H9 (cell line): ENCODE data around the gene MT4. TPM values are rescaled to one million over a fixed set of nuclear protein-coding genes. Genes with fewer than 3 reads are reported as not detected.

Experiments
- DNase-seq: peaks from one replicate; pipeline ENCODE4 v3.0.0-alpha.2; 2017
- H2AFZ ChIP-seq: one replicate; pipeline ENCODE4 v1.6.1; 2013; ENCODE audit warnings: mild to moderate bottlenecking, low read length, control low read depth, moderate library complexity
- H2AK5ac ChIP-seq: 2 replicates; pipeline ENCODE4 v1.6.1; 2013; ENCODE audit warnings: low read length, control low read depth, mixed read lengths; ENCODE audit not compliant: insufficient read length
- H2BK120ac ChIP-seq: one replicate; pipeline ENCODE4 v1.6.1; 2013; ENCODE audit warnings: low read depth, mild to moderate bottlenecking, low read length, control low read depth, inconsistent platforms; ENCODE audit not compliant: poor library complexity, severe bottlenecking
- H2BK12ac ChIP-seq: 2 replicates; pipeline ENCODE4 v1.6.1; 2013; ENCODE audit warnings: low read length, control low read depth, mixed read lengths, low read depth; ENCODE audit not compliant: insufficient read length
- H2BK15ac ChIP-seq: 2 replicates; pipeline ENCODE4 v1.6.1; 2013; ENCODE audit warnings: low read depth, low read length, control low read depth
- H2BK20ac ChIP-seq: one replicate; pipeline ENCODE4 v1.6.1; 2013; ENCODE audit warnings: low read depth, mild to moderate bottlenecking, low read length, control low read depth, inconsistent platforms; ENCODE audit not compliant: poor library complexity, severe bottlenecking
- H2BK5ac ChIP-seq: 2 replicates; pipeline ENCODE4 v1.6.1; 2013; ENCODE audit warnings: low read length, control low read depth, mixed read lengths; ENCODE audit not compliant: insufficient read length
- H3K14ac ChIP-seq: 2 replicates; pipeline ENCODE4 v1.6.1; 2013; ENCODE audit warnings: low read length, control low read depth; ENCODE audit not compliant: insufficient read depth
- H3K18ac ChIP-seq: 2 replicates; pipeline ENCODE4 v1.6.1; 2013; ENCODE audit warnings: low read depth, mild to moderate bottlenecking, mixed read lengths, low read length, control low read depth; ENCODE audit not compliant: insufficient read length
- H3K23ac ChIP-seq: 2 replicates; pipeline ENCODE4 v1.6.1; 2013; ENCODE audit warnings: low read length, control low read depth, mixed read lengths, low read depth; ENCODE audit not compliant: insufficient read length
- H3K23me2 ChIP-seq: 2 replicates; pipeline ENCODE4 v1.6.1; 2013; ENCODE audit warnings: low read depth, mild to moderate bottlenecking, mixed read lengths, low read length, control low read depth; ENCODE audit not compliant: insufficient read length, poor library complexity, severe bottlenecking
- H3K27ac ChIP-seq: 2 replicates; pipeline ENCODE4 v1.5.1; 2013; ENCODE audit warnings: low read length, control low read depth, mixed read lengths, low read depth; ENCODE audit not compliant: insufficient read length
- H3K27me3 ChIP-seq: 2 replicates; pipeline ENCODE4 v1.6.1; 2013; ENCODE audit warnings: low read length, control low read depth, inconsistent platforms; ENCODE audit not compliant: insufficient read depth
- H3K4ac ChIP-seq: 2 replicates; pipeline ENCODE4 v1.6.1; 2013; ENCODE audit warnings: low read depth, mild to moderate bottlenecking, control low read depth, inconsistent platforms, low read length, moderate library complexity
- H3K4me1 ChIP-seq: 2 replicates; pipeline ENCODE4 v1.6.1; 2013; ENCODE audit warnings: low read length, control low read depth, inconsistent platforms; ENCODE audit not compliant: insufficient read depth
- H3K4me2 ChIP-seq: 2 replicates; pipeline ENCODE4 v1.6.1; 2013; ENCODE audit warnings: low read length, control low read depth, mixed read lengths; ENCODE audit not compliant: insufficient read length, insufficient read depth
- H3K56ac ChIP-seq: 2 replicates; pipeline ENCODE4 v1.6.1; 2013; ENCODE audit warnings: low read depth, mild to moderate bottlenecking, mixed read lengths, low read length, control low read depth; ENCODE audit not compliant: insufficient read length
- H3K79me1 ChIP-seq: 2 replicates; pipeline ENCODE4 v1.6.1; 2013; ENCODE audit warnings: low read depth, mild to moderate bottlenecking, moderate library complexity, low read length, control low read depth, inconsistent platforms; ENCODE audit not compliant: insufficient read depth, poor library complexity, severe bottlenecking
- H3K79me2 ChIP-seq: 2 replicates; pipeline ENCODE4 v1.6.1; 2013; ENCODE audit warnings: low read length, control low read depth, inconsistent platforms; ENCODE audit not compliant: insufficient read depth
- H3K9ac ChIP-seq: 2 replicates; pipeline ENCODE4 v1.6.1; 2013; ENCODE audit warnings: low read length, control low read depth, mixed read lengths; ENCODE audit not compliant: insufficient read length; ENCODE audit errors: extremely low read depth
- H3K9me3 ChIP-seq: one replicate; pipeline ENCODE4 v1.6.1; 2013; ENCODE audit warnings: low read depth, low read length, inconsistent platforms; ENCODE audit not compliant: control insufficient read depth
- H3T11ph ChIP-seq: one replicate; pipeline ENCODE4 v1.6.1; 2013; ENCODE audit warnings: mild to moderate bottlenecking, low read length, control low read depth, inconsistent platforms
- H4K20me1 ChIP-seq: one replicate; pipeline ENCODE4 v1.6.1; 2013; ENCODE audit not compliant: control insufficient read depth, insufficient read length, insufficient read depth
- H4K5ac ChIP-seq: 2 replicates; pipeline ENCODE4 v1.6.1; 2013; ENCODE audit warnings: low read depth, mild to moderate bottlenecking, mixed read lengths, low read length, control low read depth; ENCODE audit not compliant: insufficient read length
- H4K8ac ChIP-seq: replicated peaks from 2 replicates; pipeline ENCODE4 v1.6.1; 2013; ENCODE audit warnings: low read length, control low read depth, mixed read lengths, low read depth; ENCODE audit not compliant: insufficient read length
- H4K91ac ChIP-seq: 2 replicates; pipeline ENCODE4 v1.6.1; 2013; ENCODE audit warnings: low read depth, mild to moderate bottlenecking, moderate library complexity, mixed read lengths, low read length, control low read depth; ENCODE audit not compliant: insufficient read length
- H3K27ac Mint-ChIP-seq, 3 experiments: 2 replicates in 2 of 3; 3 replicates in 1 of 3; pipeline ENCODE4 v1.8.0; 2020 to 2021; ENCODE audit warnings: mixed read lengths in 3 of 3, mild to moderate bottlenecking in 1 of 3, moderate library complexity in 1 of 3
- H3K27me3 Mint-ChIP-seq: 2 replicates; pipeline ENCODE4 v1.8.0; 2021; ENCODE audit warnings: low read depth, mild to moderate bottlenecking, moderate library complexity, mixed read lengths
- H3K36me3 Mint-ChIP-seq, 3 experiments: 2 replicates in 2 of 3; 3 replicates in 1 of 3; pipeline ENCODE4 v1.8.0; 2020 to 2021; ENCODE audit warnings: low read depth in 3 of 3, mixed read lengths in 3 of 3; ENCODE audit not compliant: insufficient read depth in 1 of 3
- H3K4me1 Mint-ChIP-seq, 2 experiments: 2 replicates each; pipeline ENCODE4 v1.8.0; 2020; ENCODE audit warnings: mixed read lengths in 2 of 2
- H3K4me3 Mint-ChIP-seq, 2 experiments: 2 replicates in 1 of 2; 3 replicates in 1 of 2; pipeline ENCODE4 v1.8.0; 2020 to 2021; ENCODE audit warnings: mild to moderate bottlenecking in 2 of 2, mixed read lengths in 2 of 2, moderate library complexity in 1 of 2
- H3K9me3 Mint-ChIP-seq, 2 experiments: 2 replicates in 1 of 2; 3 replicates in 1 of 2; pipeline ENCODE4 v1.8.0; 2020; ENCODE audit warnings: mild to moderate bottlenecking in 2 of 2, mixed read lengths in 2 of 2, moderate library complexity in 1 of 2
- CTCF ChIP-seq: fragments of 200-600 bp; sonication (generic); conservative IDR thresholded peaks from 3 replicates; pipeline ENCODE4 v1.8.0; 2021; ENCODE audit warnings: antibody characterized with exemption, mild to moderate bottlenecking
- WGBS: extraction: QIAGEN DNeasy Blood & Tissue Kit; methylation state at CpG from one replicate; pipeline ENCODE4 v1.1.7; 2013; ENCODE audit warnings: missing lambda C conversion rate, low lambda C conversion rate, mixed read lengths; ENCODE audit not compliant: insufficient read length; ENCODE audit errors: extremely low coverage; 5-methylcytosine and 5-hydroxymethylcytosine counted together
- total RNA-seq: library from RNA; stranded (reverse); gene quantifications from 2 replicates; pipeline ENCODE4 v1.2.1, GENCODE V29; 2021

The MT4 gene
- total RNA-seq, 1 experiment from 2014 or later = not detected

- no peak overlapping the region for H3K4ac ChIP-seq
- Mint-ChIP-seq H3K4me1 (peaks cover 30 to 34% of the 10 kb centered on the region in 2 experiments), H3K4me3 (no peak overlapping the region), H3K36me3 (no peaks in the 10 kb centered on the region; a peak in 1 of 7 replicates), H3K27me3 (peaks cover 19% of the 10 kb centered on the region), H3K9me3 (no peaks in the 10 kb centered on the region; a peak in 1 of 5 replicates), H3K27ac (no peak overlapping the region)
- H2BK12ac ChIP-seq = no peak overlapping the region
- no peak overlapping the region for H3K9ac ChIP-seq
- H2BK5ac ChIP-seq = no peak overlapping the region
- H3K79me2 ChIP-seq = no peaks in the 10 kb centered on the region
- H3K23ac ChIP-seq = no peak overlapping the region
- DNase-seq = no peak
- peaks cover 4% of the 10 kb centered on the region; the same call in 1 of the 2 replicates for H3K4me1 ChIP-seq
- H2BK15ac ChIP-seq = no peak overlapping the region
- WGBS = no CpG with 5 or more reads among the region's 5 CpGs
- no peaks in the 10 kb centered on the region for H4K20me1 ChIP-seq
- H2AFZ ChIP-seq = no peak overlapping the region
- no peaks in the 10 kb centered on the region for H3K23me2 ChIP-seq
- no peak overlapping the region for H3K27ac ChIP-seq
- no peaks in the 10 kb centered on the region for H3K9me3 ChIP-seq
- no peak overlapping the region for H2BK120ac ChIP-seq
- H3T11ph ChIP-seq = no peak overlapping the region
- no peaks in the 10 kb centered on the region for H3K79me1 ChIP-seq
- H2AK5ac ChIP-seq = no peak overlapping the region
- no peak overlapping the region for H2BK20ac ChIP-seq
- no peak overlapping the region for H4K8ac ChIP-seq
- H3K27me3 ChIP-seq = no peaks in the 10 kb centered on the region
- TF ChIP-seq CTCF = no peak
- H3K14ac ChIP-seq = no peak overlapping the region
- H3K56ac ChIP-seq = no peak overlapping the region
- no peak overlapping the region for H4K5ac ChIP-seq
- no peak overlapping the region for H3K18ac ChIP-seq
- no peak overlapping the region for H4K91ac ChIP-seq
- H3K4me2 ChIP-seq = no peak overlapping the region
Observed at GRCh38 chr16:56549744-56550385, 15.0 kb upstream of the MT4 start.
